Neural progenitor cell (in vitro differentiated cells): ENCODE data around the gene TRPM1.

Source experiments
- CTCF ChIP-seq: fragments of 200-600 bp; sonication (generic); IDR thresholded peaks from 2 replicates; pipeline ENCODE4 v1.5.1; 2017; ENCODE audit warnings: antibody characterized with exemption, mild to moderate bottlenecking
- EZH2 ChIP-seq: fragments of 200-600 bp; sonication (generic); IDR thresholded peaks from 2 replicates; pipeline ENCODE4 v1.6.1; 2017; ENCODE audit warnings: antibody characterized with exemption, mild to moderate bottlenecking, moderate library complexity
- EZH2phosphoT487 ChIP-seq: fragments of 200-600 bp; sonication (generic); IDR thresholded peaks from 2 replicates; pipeline ENCODE4 v1.6.1; 2017; ENCODE audit warnings: antibody characterized with exemption

- TF ChIP-seq CTCF, result no peak
- no peak for TF ChIP-seq EZH2phosphoT487
- TF ChIP-seq EZH2, result no peak
Observed at GRCh38 chr15:31100738-31101137, 787 bp downstream of the TRPM1 start.
